ENCODE data around the gene SLC9A3. TPM values are rescaled to one million over a fixed set of nuclear protein-coding genes. Genes with fewer than 3 reads are reported as not detected.

SLC9A3 gene
- total RNA-seq, 1 experiment from 2014 or later: 1.5 TPM

DNA sequence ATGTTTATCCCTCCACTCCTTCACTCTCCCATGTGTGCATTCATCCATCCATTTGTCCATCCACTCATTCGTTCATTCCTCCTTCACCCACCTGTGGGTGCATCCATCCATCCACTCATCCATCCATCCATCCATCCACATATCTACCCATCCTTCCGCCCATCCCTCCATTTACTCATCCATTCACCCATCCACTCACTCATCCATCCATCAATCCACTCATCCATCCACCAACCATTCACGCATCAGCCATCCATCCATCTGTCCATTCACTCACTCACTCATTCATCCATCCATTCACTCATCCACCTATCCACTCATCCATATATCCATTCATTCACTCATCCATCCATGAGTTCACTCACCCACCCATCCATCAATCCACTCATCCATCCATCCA is 7.3 kb downstream of the SLC9A3 start:
- Histone ChIP-seq H3K27me3 (ENCODE audit: insufficient read depth, low read length) (no peaks in the 10 kb centered on the region; the same call in 1 of the 2 replicates), H3K9me3 (ENCODE audit: control insufficient read depth in 1 of 2, insufficient read depth in 1 of 2, low read depth in 1 of 2, low read length in 2 of 2) (no peaks in the 10 kb centered on the region)
- CTCF ChIA-PET: no interaction called here

More for the DNA sequence above, 7.3 kb downstream of the SLC9A3 start:
- no peak overlapping the region for H3K4me2 ChIP-seq (ENCODE audit: low read length)
- H3K9ac ChIP-seq (ENCODE audit: low read length): no peak overlapping the region
- no peak overlapping the region for H2AFZ ChIP-seq (ENCODE audit: low read depth, low read length, poor library complexity, severe bottlenecking)
- no peaks in the 10 kb centered on the region for H3K4me1 ChIP-seq (ENCODE audit: control insufficient read depth in 1 of 2, insufficient read depth in 2 of 2, low read length in 2 of 2)
- no peaks in the 10 kb centered on the region for H4K20me1 ChIP-seq (ENCODE audit: insufficient read depth)
- no peak for DNase-seq (ENCODE audit: low read depth, low spot score)
- H3K9me2 ChIP-seq (ENCODE audit: insufficient read depth): no peaks in the 10 kb centered on the region
- no peaks in the 10 kb centered on the region for H3K79me2 ChIP-seq (ENCODE audit: insufficient read depth, low read length)
- no peak for ATAC-seq
- POLR2A ChIA-PET: no interaction called here
- TF ChIP-seq, protein P1, sequence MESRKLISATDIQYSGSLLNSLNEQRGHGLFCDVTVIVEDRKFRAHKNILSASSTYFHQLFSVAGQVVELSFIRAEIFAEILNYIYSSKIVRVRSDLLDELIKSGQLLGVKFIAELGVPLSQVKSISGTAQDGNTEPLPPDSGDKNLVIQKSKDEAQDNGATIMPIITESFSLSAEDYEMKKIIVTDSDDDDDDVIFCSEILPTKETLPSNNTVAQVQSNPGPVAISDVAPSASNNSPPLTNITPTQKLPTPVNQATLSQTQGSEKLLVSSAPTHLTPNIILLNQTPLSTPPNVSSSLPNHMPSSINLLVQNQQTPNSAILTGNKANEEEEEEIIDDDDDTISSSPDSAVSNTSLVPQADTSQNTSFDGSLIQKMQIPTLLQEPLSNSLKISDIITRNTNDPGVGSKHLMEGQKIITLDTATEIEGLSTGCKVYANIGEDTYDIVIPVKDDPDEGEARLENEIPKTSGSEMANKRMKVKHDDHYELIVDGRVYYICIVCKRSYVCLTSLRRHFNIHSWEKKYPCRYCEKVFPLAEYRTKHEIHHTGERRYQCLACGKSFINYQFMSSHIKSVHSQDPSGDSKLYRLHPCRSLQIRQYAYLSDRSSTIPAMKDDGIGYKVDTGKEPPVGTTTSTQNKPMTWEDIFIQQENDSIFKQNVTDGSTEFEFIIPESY (IDR thresholded peaks at IDR 0.05; ENCODE audit: extremely low read depth, insufficient replicate concordance, low read length): no peak
- TF ChIP-seq POLR2AphosphoS5 (IDR thresholded peaks at IDR 0.05; ENCODE audit: low read depth, low read length) (no peak), RAD21 (IDR thresholded peaks at IDR 0.05; ENCODE audit: low read depth) (no peak), SRF (IDR thresholded peaks at IDR 0.05; ENCODE audit: low read depth) (no peak), SP1 (IDR thresholded peaks at IDR 0.05; ENCODE audit: low read depth) (no peak), CEBPB (IDR thresholded peaks at IDR 0.05; ENCODE audit: low read depth) (no peak), ZFX (IDR thresholded peaks at IDR 0.05) (no peak), SIN3A (IDR thresholded peaks at IDR 0.05; ENCODE audit: low read depth) (no peak), POLR2A (IDR thresholded peaks at IDR 0.05; ENCODE audit: borderline replicate concordance, extremely low read depth, insufficient read depth, insufficient read length) (no peak), ELF1 (IDR thresholded peaks at IDR 0.05; ENCODE audit: borderline replicate concordance, low read depth) (no peak), JUND (IDR thresholded peaks at IDR 0.05) (no peak), CBX3 (IDR thresholded peaks at IDR 0.05; ENCODE audit: low read depth) (no peak), FOSL1 (IDR thresholded peaks at IDR 0.05; ENCODE audit: low read depth) (no peak), EZH2 (IDR thresholded peaks at IDR 0.05) (no peak)
- TF ChIP-seq, protein P2, sequence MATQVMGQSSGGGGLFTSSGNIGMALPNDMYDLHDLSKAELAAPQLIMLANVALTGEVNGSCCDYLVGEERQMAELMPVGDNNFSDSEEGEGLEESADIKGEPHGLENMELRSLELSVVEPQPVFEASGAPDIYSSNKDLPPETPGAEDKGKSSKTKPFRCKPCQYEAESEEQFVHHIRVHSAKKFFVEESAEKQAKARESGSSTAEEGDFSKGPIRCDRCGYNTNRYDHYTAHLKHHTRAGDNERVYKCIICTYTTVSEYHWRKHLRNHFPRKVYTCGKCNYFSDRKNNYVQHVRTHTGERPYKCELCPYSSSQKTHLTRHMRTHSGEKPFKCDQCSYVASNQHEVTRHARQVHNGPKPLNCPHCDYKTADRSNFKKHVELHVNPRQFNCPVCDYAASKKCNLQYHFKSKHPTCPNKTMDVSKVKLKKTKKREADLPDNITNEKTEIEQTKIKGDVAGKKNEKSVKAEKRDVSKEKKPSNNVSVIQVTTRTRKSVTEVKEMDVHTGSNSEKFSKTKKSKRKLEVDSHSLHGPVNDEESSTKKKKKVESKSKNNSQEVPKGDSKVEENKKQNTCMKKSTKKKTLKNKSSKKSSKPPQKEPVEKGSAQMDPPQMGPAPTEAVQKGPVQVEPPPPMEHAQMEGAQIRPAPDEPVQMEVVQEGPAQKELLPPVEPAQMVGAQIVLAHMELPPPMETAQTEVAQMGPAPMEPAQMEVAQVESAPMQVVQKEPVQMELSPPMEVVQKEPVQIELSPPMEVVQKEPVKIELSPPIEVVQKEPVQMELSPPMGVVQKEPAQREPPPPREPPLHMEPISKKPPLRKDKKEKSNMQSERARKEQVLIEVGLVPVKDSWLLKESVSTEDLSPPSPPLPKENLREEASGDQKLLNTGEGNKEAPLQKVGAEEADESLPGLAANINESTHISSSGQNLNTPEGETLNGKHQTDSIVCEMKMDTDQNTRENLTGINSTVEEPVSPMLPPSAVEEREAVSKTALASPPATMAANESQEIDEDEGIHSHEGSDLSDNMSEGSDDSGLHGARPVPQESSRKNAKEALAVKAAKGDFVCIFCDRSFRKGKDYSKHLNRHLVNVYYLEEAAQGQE (IDR thresholded peaks at IDR 0.05; ENCODE audit: low read depth): no peak
- TF ChIP-seq, protein P3, sequence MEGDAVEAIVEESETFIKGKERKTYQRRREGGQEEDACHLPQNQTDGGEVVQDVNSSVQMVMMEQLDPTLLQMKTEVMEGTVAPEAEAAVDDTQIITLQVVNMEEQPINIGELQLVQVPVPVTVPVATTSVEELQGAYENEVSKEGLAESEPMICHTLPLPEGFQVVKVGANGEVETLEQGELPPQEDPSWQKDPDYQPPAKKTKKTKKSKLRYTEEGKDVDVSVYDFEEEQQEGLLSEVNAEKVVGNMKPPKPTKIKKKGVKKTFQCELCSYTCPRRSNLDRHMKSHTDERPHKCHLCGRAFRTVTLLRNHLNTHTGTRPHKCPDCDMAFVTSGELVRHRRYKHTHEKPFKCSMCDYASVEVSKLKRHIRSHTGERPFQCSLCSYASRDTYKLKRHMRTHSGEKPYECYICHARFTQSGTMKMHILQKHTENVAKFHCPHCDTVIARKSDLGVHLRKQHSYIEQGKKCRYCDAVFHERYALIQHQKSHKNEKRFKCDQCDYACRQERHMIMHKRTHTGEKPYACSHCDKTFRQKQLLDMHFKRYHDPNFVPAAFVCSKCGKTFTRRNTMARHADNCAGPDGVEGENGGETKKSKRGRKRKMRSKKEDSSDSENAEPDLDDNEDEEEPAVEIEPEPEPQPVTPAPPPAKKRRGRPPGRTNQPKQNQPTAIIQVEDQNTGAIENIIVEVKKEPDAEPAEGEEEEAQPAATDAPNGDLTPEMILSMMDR (IDR thresholded peaks at IDR 0.05 in 2 of 3, conservative IDR thresholded peaks at IDR 0.05 in 1 of 3; ENCODE audit: borderline replicate concordance in 1 of 3, insufficient read depth in 1 of 3, low read depth in 2 of 3, low read length in 2 of 3): no peak
- TF ChIP-seq, protein P4, sequence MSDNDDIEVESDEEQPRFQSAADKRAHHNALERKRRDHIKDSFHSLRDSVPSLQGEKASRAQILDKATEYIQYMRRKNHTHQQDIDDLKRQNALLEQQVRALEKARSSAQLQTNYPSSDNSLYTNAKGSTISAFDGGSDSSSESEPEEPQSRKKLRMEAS (IDR thresholded peaks at IDR 0.05): no peak
- TF ChIP-seq, protein P5, sequence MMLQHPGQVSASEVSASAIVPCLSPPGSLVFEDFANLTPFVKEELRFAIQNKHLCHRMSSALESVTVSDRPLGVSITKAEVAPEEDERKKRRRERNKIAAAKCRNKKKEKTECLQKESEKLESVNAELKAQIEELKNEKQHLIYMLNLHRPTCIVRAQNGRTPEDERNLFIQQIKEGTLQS (IDR thresholded peaks at IDR 0.05): no peak
- H3K27ac ChIP-seq (ENCODE audit: low read depth, low read length): no peak overlapping the region
- intact Hi-C loops (cut with micrococcal nuclease): no loop called here
- RAD21 ChIA-PET (ENCODE audit: low non-redundant PET in 1 of 2, low total read pairs in 2 of 2, uncharacterized antibody in 2 of 2, unreplicated experiment in 2 of 2): no interaction called here
- no peak overlapping the region for H3K4me3 ChIP-seq (replicated peaks in 1 of 2; ENCODE audit: low read depth in 1 of 2, low read length in 2 of 2)
- H3K36me3 ChIP-seq (ENCODE audit: control insufficient read depth in 1 of 2, insufficient read depth in 2 of 2, low read length in 2 of 2): no peaks in the 10 kb centered on the region
- no TSS peak for BruUV-seq (replicated peaks)
